GM23338 (cell line): ENCODE data around the gene CNTNAP2. TPM values are rescaled to one million over a fixed set of nuclear protein-coding genes. Genes with fewer than 3 reads are reported as not detected.

ENCODE experiments used
- ATAC-seq: fragments of 200-7000 bp; cut with Tn5 transposase; 3 replicates; pipeline ENCODE4 v1.9.1; 2020
- DNase-seq: peaks from one replicate; pipeline ENCODE4 v3.0.0-alpha.2; 2015; ENCODE audit warnings: low spot score
- H2AFZ ChIP-seq: fragments of 200-600 bp; sonication (generic); 2 replicates; pipeline ENCODE4 v1.8.0; 2016; ENCODE audit warnings: antibody characterized with exemption, mild to moderate bottlenecking, moderate library complexity
- H3F3A ChIP-seq: fragments of 200-600 bp; sonication (generic); replicated peaks from 2 replicates; pipeline ENCODE4 v1.8.0; 2017; ENCODE audit warnings: antibody characterized with exemption, mixed run types, low read depth
- H3K27ac ChIP-seq: fragments of 200-600 bp; sonication (generic); 2 replicates; pipeline ENCODE4 v1.6.1; 2016; ENCODE audit warnings: low read depth
- H3K27me3 ChIP-seq: fragments of 200-600 bp; sonication (generic); 2 replicates; pipeline ENCODE4 v1.8.0; 2016; ENCODE audit warnings: mild to moderate bottlenecking, mixed run types, moderate library complexity; ENCODE audit not compliant: insufficient read depth
- H3K36me3 ChIP-seq: fragments of 200-600 bp; sonication (generic); 2 replicates; pipeline ENCODE4 v1.8.0; 2016; ENCODE audit warnings: mild to moderate bottlenecking; ENCODE audit not compliant: insufficient read depth
- H3K4me1 ChIP-seq: fragments of 200-600 bp; sonication (generic); 2 replicates; pipeline ENCODE4 v1.8.0; 2016; ENCODE audit warnings: mild to moderate bottlenecking, moderate library complexity; ENCODE audit not compliant: insufficient read depth
- H3K4me2 ChIP-seq: fragments of 200-600 bp; sonication (generic); 2 replicates; pipeline ENCODE4 v1.7.1; 2017; ENCODE audit warnings: mixed run types
- H3K4me3 ChIP-seq: fragments of 200-600 bp; sonication (generic); 2 replicates; pipeline ENCODE4 v1.6.1; 2016; ENCODE audit warnings: mixed run types
- H3K79me2 ChIP-seq: fragments of 200-600 bp; sonication (generic); replicated peaks from 2 replicates; pipeline ENCODE4 v1.8.0; 2017; ENCODE audit warnings: mild to moderate bottlenecking; ENCODE audit not compliant: insufficient read depth
- H3K9me2 ChIP-seq: fragments of 200-600 bp; sonication (generic); 2 replicates; pipeline ENCODE4 v1.8.0; 2017; ENCODE audit not compliant: insufficient read depth
- H4K20me1 ChIP-seq: fragments of 200-600 bp; sonication (generic); replicated peaks from 2 replicates; pipeline ENCODE4 v1.8.0; 2017; ENCODE audit warnings: mild to moderate bottlenecking; ENCODE audit not compliant: insufficient read depth
- H3K27ac Mint-ChIP-seq: 2 replicates; pipeline ENCODE4 v1.8.0; 2020; ENCODE audit warnings: inconsistent platforms, mild to moderate bottlenecking, moderate library complexity, mixed read lengths
- H3K27me3 Mint-ChIP-seq: 3 replicates; pipeline ENCODE4 v1.8.0; 2022; ENCODE audit warnings: low read depth, mild to moderate bottlenecking, moderate library complexity, mixed read lengths, inconsistent platforms; ENCODE audit not compliant: insufficient read depth, poor library complexity
- H3K36me3 Mint-ChIP-seq: 3 replicates; pipeline ENCODE4 v1.8.0; 2021; ENCODE audit warnings: low read depth, mild to moderate bottlenecking, inconsistent platforms, moderate library complexity, mixed read lengths
- H3K4me1 Mint-ChIP-seq: 3 replicates; pipeline ENCODE4 v1.8.0; 2020; ENCODE audit warnings: mild to moderate bottlenecking, inconsistent platforms, mixed read lengths
- H3K4me3 Mint-ChIP-seq: 3 replicates; pipeline ENCODE4 v1.8.0; 2021; ENCODE audit warnings: moderate library complexity, mild to moderate bottlenecking, inconsistent platforms, mixed read lengths
- H3K9me3 Mint-ChIP-seq: 3 replicates; pipeline ENCODE4 v1.8.0; 2020; ENCODE audit warnings: moderate library complexity, mild to moderate bottlenecking, inconsistent platforms, mixed read lengths
- CREB1 ChIP-seq: fragments of 250-450 bp; sonication (Bioruptor Pico); IDR thresholded peaks from 2 replicates; pipeline ENCODE4 v1.5.0; 2020; ENCODE audit warnings: low read depth, mild to moderate bottlenecking, moderate library complexity
- CTCF ChIP-seq, 2 experiments: fragments of 200-600 bp in 1 of 2; sonication (generic) in 1 of 2; conservative IDR thresholded peaks; 2 replicates each; pipeline versions ENCODE4 v1.5.1 to v1.6.1; 2016 to 2017; ENCODE audit warnings: antibody characterized with exemption in 2 of 2, low read depth in 2 of 2, mild to moderate bottlenecking in 2 of 2, moderate library complexity in 1 of 2
- ETS1 ChIP-seq: IDR thresholded peaks from 2 replicates; pipeline ENCODE4 v1.6.1; 2016; ENCODE audit warnings: antibody characterized with exemption
- EZH2 ChIP-seq: fragments of 200-600 bp; sonication (generic); IDR thresholded peaks from one replicate; pipeline ENCODE4 v1.8.0; 2017; ENCODE audit warnings: antibody characterized with exemption, mild to moderate bottlenecking, low read depth; ENCODE audit not compliant: unreplicated experiment
- EZH2phosphoT487 ChIP-seq: fragments of 200-600 bp; sonication (generic); IDR thresholded peaks from one replicate; pipeline ENCODE4 v1.8.1; 2018; ENCODE audit warnings: antibody characterized with exemption; ENCODE audit not compliant: unreplicated experiment
- JUNB ChIP-seq: IDR thresholded peaks from one replicate; pipeline ENCODE4 v1.6.1; 2016; ENCODE audit warnings: antibody characterized with exemption; ENCODE audit not compliant: unreplicated experiment
- NANOG ChIP-seq: IDR thresholded peaks from 2 replicates; pipeline ENCODE4 v1.6.1; 2016; ENCODE audit warnings: antibody characterized with exemption, borderline replicate concordance
- POLR2AphosphoS5 ChIP-seq: IDR thresholded peaks from 2 replicates; pipeline ENCODE4 v1.6.1; 2016; ENCODE audit warnings: antibody characterized with exemption, low read depth
- REST ChIP-seq: IDR thresholded peaks from one replicate; pipeline ENCODE4 v1.6.1; 2018; ENCODE audit warnings: antibody characterized with exemption; ENCODE audit not compliant: unreplicated experiment
- STAT1 ChIP-seq: IDR thresholded peaks from one replicate; pipeline ENCODE4 v1.6.1; 2016; ENCODE audit warnings: antibody characterized with exemption; ENCODE audit not compliant: unreplicated experiment
- ZNF114 ChIP-seq: fragments of 250-450 bp; sonication (Bioruptor Pico); IDR thresholded peaks from 2 replicates; pipeline ENCODE4 v1.5.0; 2020; ENCODE audit warnings: mild to moderate bottlenecking, moderate library complexity
- ZNF331 ChIP-seq: fragments of 250-450 bp; sonication (Bioruptor Pico); IDR thresholded peaks from 2 replicates; pipeline ENCODE4 v1.5.0; 2020; ENCODE audit warnings: low read depth, mild to moderate bottlenecking, moderate library complexity
- polyA plus RNA-seq: library from polyadenylated mRNA; unstranded; fragments of >200 nt; fragmentation: Nextera tagmentation; extraction: Ambion mirVana; gene quantifications from 2 replicates; pipeline ENCODE4 v1.2.1, GENCODE V29; 2016
- total RNA-seq: library from RNA; depleted of rRNA; stranded (reverse); fragments of >200 nt; shearing (Covaris generic); gene quantifications from 2 replicates; pipeline ENCODE4 v1.2.3, GENCODE V29; 2014

The CNTNAP2 gene
- total and polyA plus RNA-seq, 2 experiments from 2014 or later: 38.2 to 61.3 TPM

- TF ChIP-seq REST: no peak
- TF ChIP-seq POLR2AphosphoS5: no peak
- no peak for TF ChIP-seq ZNF114 (CRISPR knock-in tag)
- TF ChIP-seq CTCF (conservative IDR thresholded peaks at IDR 0.05; ENCODE audit: low read depth in 2 of 2): no peak
- no peak for TF ChIP-seq CREB1 (CRISPR knock-in tag)
Observed at GRCh38 chr7:147394329-147394728, 1277.7 kb downstream of the CNTNAP2 start (continued).

GRCh38 chr7:147400221-147400689 lies 1283.7 kb downstream of the CNTNAP2 start:
- no peaks in the 10 kb centered on the region for H3K27me3 Mint-ChIP-seq
- no peaks in the 10 kb centered on the region for H3F3A ChIP-seq
- no peaks in the 10 kb centered on the region for H3K36me3 Mint-ChIP-seq
- H3K79me2 ChIP-seq: no peaks in the 10 kb centered on the region
- H2AFZ ChIP-seq: no peak overlapping the region
- no peaks in the 10 kb centered on the region for H3K9me2 ChIP-seq
- no peak overlapping the region for H3K4me3 ChIP-seq
- ATAC-seq (no peak), DNase-seq (no peak)
- H3K27ac Mint-ChIP-seq: no peak overlapping the region
- H3K36me3 ChIP-seq: no peaks in the 10 kb centered on the region; the same call in 1 of the 2 replicates
- no peak overlapping the region for H3K4me2 ChIP-seq
- H3K27me3 ChIP-seq: no peaks in the 10 kb centered on the region
- H4K20me1 ChIP-seq: no peaks in the 10 kb centered on the region
- no peak overlapping the region for H3K4me3 Mint-ChIP-seq
- no peak overlapping the region for H3K27ac ChIP-seq
- H3K4me1 ChIP-seq: no peaks in the 10 kb centered on the region
- H3K9me3 Mint-ChIP-seq: peaks cover 28% of the 10 kb centered on the region
- peaks cover 10% of the 10 kb centered on the region for H3K4me1 Mint-ChIP-seq
- TF ChIP-seq CREB1 (CRISPR knock-in tag) (no peak), NANOG (no peak), POLR2AphosphoS5 (no peak), EZH2phosphoT487 (no peak), JUNB (no peak), ZNF114 (CRISPR knock-in tag) (no peak), CTCF (conservative IDR thresholded peaks at IDR 0.05; ENCODE audit: low read depth in 2 of 2) (no peak), EZH2 (no peak), REST (no peak), ETS1 (no peak), STAT1 (no peak), ZNF331 (CRISPR knock-in tag) (no peak)
